Measurements from ENCODE around the gene PRKRA.
A peak's percentile ranks its signal among the peaks of the same experiment; 100 is the strongest.

The PRKRA gene

DNA sequence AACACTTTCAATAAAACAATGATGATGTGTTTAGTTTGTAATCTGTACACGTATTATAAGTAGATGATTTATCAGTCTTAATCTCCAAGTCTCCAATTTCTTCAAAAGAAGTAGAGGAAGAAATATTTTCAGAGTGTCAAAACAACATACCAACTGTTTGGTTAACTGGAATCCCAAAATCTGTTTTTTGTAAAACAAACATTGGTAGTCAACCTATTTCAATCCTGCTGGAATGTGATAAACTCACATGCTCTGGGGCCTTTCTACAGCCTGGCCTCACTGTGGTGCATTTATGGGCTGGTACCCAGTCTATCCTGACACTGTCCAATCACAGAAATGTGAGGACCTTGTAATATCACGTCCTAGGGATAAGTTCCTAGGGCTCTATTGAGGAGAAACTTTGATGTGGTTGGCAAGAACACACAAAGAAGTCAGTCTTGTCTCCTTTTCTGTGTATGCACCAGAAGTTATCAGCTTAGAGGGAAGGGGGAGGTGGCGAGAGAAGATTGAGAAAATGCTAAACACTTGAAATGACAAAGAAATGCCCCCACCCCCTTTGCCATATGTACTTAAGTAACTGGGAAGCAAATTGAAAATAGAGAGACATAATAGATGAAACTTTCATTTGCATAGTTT is 47.2 kb downstream of the PRKRA start:
- TF ChIP-seq, protein P1, sequence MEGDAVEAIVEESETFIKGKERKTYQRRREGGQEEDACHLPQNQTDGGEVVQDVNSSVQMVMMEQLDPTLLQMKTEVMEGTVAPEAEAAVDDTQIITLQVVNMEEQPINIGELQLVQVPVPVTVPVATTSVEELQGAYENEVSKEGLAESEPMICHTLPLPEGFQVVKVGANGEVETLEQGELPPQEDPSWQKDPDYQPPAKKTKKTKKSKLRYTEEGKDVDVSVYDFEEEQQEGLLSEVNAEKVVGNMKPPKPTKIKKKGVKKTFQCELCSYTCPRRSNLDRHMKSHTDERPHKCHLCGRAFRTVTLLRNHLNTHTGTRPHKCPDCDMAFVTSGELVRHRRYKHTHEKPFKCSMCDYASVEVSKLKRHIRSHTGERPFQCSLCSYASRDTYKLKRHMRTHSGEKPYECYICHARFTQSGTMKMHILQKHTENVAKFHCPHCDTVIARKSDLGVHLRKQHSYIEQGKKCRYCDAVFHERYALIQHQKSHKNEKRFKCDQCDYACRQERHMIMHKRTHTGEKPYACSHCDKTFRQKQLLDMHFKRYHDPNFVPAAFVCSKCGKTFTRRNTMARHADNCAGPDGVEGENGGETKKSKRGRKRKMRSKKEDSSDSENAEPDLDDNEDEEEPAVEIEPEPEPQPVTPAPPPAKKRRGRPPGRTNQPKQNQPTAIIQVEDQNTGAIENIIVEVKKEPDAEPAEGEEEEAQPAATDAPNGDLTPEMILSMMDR (conservative IDR thresholded peaks at IDR 0.05; ENCODE audit: low read length), result no peak
- no peak overlapping the region for H3K4me3 ChIP-seq (ENCODE audit: low read length)

DNA sequence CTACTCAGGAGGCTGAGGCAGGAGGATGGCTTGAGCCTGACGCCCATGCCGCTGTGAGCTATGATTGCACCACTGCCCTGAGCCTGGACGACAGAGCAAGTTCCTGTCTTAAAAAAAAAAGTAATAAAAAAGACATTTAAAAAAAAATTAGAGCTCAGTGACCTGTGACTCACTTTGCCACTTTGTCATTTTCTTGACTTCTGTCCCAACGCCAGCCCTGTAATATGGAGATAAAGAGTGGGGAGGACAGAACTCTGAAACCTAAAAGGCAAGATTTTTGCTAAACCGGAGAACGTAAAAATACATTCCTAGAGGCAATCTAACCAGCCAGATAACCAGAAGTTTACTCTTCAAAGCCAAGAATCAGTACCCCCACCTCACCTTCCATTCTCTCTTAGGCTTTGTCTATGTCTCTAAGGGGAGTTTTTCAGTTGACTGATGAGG is 49.0 kb downstream of the PRKRA start:
- TF ChIP-seq, protein P1 (conservative IDR thresholded peaks at IDR 0.05; ENCODE audit: low read length), result no peak
- H3K4me3 ChIP-seq (ENCODE audit: low read length), result no peak overlapping the region

More for the DNA sequence above, 47.2 kb downstream of the PRKRA start:
- DNase-seq (ENCODE audit: low read depth), result peak; percentile 60

DNA sequence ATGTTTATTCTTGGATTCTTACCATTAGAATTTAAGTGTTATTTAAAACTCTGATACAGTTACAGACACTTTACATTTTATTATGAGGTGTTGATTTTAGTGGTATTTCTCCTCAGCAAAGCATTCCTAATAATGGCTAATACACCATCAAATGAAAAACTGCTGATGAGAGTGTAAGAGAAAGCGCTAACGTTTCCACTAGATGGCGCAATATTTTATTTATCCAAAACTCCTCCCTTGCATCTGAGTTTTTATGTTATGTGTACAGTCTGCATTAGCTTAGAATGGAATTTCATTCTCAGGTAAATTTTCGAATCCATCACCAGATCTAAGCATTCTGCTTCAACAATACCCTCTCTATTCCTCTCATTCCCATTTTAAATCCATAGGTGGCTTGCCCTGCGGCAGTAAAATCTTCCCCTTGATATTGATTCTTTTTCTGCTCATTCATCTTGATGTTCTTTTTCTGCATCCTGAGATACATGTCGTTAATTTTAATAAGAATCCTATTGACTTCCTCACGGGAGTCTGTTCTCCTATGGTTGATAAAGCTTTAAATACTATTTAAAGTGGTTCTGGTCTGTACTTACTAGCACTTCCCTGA is 53.9 kb downstream of the PRKRA start:
- H3K4me3 ChIP-seq (ENCODE audit: low read length), result no peak overlapping the region
- TF ChIP-seq, protein P1 (conservative IDR thresholded peaks at IDR 0.05; ENCODE audit: low read length), result peak; percentile 75
- peak; percentile 53 for DNase-seq (ENCODE audit: low read depth)

More for the DNA sequence above, 49.0 kb downstream of the PRKRA start:
- DNase-seq (ENCODE audit: low read depth), result no peak

DNA sequence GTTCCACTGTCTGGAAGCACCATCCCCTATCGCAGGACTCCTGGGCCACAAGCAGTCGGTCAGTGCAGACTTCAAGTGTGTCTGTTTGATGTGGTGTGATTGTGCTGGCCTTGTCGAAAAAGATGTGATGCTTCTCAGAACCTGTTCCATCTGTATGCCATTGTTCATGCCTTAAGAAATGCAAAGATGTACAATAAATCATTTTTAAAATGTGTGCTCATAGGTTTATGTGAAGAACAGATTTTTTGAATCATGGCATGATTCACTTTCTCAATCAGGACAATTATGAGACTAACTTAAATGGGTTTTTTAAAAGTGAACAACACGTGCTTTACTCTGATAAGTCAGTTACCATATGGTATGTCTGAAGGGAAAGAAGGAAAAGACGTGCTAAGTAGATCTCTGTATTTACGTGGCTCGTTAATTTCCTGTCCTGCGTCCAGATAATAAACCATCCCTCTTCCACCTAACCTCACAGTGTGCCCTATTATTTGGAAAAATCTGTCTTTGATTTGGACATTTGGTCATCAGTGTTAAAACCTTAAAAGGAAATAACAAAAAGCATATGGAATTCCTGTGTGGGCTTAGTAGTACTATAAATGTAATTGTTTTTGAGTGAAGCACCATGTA is 54.9 kb downstream of the PRKRA start:
- no peak for DNase-seq (ENCODE audit: low read depth)
- TF ChIP-seq, protein P1 (conservative IDR thresholded peaks at IDR 0.05; ENCODE audit: low read length), result no peak
- H3K4me3 ChIP-seq (ENCODE audit: low read length), result no peak overlapping the region

DNA sequence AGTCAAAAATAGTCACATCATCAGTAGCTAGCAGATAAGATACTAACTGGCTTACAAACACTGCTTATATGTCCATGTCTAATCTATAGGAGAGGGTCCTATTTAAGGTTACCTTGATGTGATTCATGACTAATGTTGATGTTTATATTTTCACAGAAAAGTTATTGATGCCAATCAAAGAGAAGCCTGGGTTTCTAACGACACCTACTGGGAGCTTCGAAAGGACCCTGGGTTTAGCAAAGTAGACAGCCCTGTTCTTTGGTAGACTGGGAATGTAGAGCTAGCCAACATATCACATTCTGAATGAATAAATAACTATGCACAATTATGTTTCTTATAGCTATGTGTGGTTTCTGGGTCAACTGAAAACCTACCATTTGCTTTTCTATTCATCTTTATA is 55.7 kb downstream of the PRKRA start:
- no peak for DNase-seq (ENCODE audit: low read depth)
- H3K4me3 ChIP-seq (ENCODE audit: low read length), result no peak overlapping the region
- TF ChIP-seq, protein P1 (conservative IDR thresholded peaks at IDR 0.05; ENCODE audit: low read length), result no peak

DNA sequence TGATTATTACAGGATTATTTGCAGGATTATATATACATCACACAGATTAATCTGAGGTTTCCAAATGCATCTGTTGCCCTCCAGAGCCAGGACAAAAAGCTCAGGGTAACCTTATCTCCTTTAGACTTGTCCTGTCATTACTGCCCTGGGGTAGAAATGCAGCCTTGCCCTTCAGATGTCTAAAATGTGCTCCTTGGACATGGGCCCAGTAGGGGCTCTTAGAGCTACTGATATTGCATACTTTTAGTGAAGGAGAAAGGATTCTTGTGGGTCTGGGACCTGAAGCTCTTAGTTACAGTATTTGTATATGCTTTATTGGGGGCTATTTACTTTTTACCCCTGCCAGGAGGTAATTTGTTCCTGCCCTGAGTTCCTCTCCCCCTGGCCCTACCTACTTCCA is 56.1 kb downstream of the PRKRA start:
- no peak overlapping the region for H3K4me3 ChIP-seq (ENCODE audit: low read length)
- TF ChIP-seq, protein P1 (conservative IDR thresholded peaks at IDR 0.05; ENCODE audit: low read length), result no peak
- no peak for DNase-seq (ENCODE audit: low read depth)

DNA sequence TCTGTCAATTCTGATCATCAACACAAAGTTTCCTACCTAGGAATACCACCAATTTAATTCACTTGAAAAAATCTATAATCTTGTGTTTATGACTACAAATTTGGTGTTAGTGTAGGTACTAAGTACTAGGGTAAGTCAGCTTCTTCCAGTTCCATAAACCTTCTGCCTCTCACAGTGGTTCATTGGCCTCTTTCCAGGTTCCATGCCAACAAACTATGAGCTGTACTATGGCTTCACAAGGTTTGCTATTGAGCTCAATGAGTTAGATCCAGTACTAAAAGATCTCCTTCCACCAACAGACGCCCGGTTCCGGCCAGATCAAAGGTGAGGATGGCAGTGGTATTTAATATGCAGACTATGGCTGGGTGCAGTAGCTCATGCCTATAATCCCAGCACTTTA is 58.8 kb downstream of the PRKRA start:
- TF ChIP-seq, protein P1 (conservative IDR thresholded peaks at IDR 0.05; ENCODE audit: low read length), result no peak
- peak; percentile 38 for DNase-seq (ENCODE audit: low read depth)
- no peak overlapping the region for H3K4me3 ChIP-seq (ENCODE audit: low read length)

Data from AG10803 (cell line).